K562 (cell line): Measurements from ENCODE around the gene THAP12. TPM values are rescaled to one million over a fixed set of nuclear protein-coding genes. Genes with fewer than 3 reads are reported as not detected.

Source experiments
- BCL6 ChIP-seq: fragments of 250-450 bp; sonication (Bioruptor Pico); IDR thresholded peaks from 2 replicates; pipeline ENCODE4 v1.4.0; 2020
- CCNT2 ChIP-seq: IDR thresholded peaks from 2 replicates; pipeline ENCODE4 v1.6.1; 2011; ENCODE audit warnings: borderline replicate concordance, low read depth, mild to moderate bottlenecking, moderate library complexity, mixed read lengths, low read length; ENCODE audit not compliant: insufficient read length; ENCODE audit errors: extremely low read depth
- FOXP1 ChIP-seq: sonication (generic); formaldehyde crosslinking; IDR thresholded peaks from 2 replicates; pipeline ENCODE4 v1.8.0; 2022; ENCODE audit warnings: mild to moderate bottlenecking, missing genetic modification reagents
- HINFP ChIP-seq: fragments of 450-650 bp; conservative IDR thresholded peaks from 2 replicates; pipeline ENCODE4 v1.6.1; 2016; ENCODE audit warnings: missing genetic modification characterization, low read depth, mild to moderate bottlenecking, control low read depth, missing compliant biosample characterization
- MEF2D ChIP-seq: conservative IDR thresholded peaks from 2 replicates; pipeline ENCODE4 v1.6.1; 2016; ENCODE audit warnings: low read depth, missing genetic modification characterization, missing compliant biosample characterization
- SMAD4 ChIP-seq: fragments of 250-450 bp; sonication (Bioruptor Pico); conservative IDR thresholded peaks from 2 replicates; pipeline ENCODE4 v1.8.0; 2021; ENCODE audit warnings: inconsistent platforms, mild to moderate bottlenecking, moderate library complexity
- TFAP4 ChIP-seq: sonication (generic); formaldehyde crosslinking; IDR thresholded peaks from 2 replicates; pipeline ENCODE4 v1.8.0; 2022; ENCODE audit warnings: missing genetic modification reagents, mild to moderate bottlenecking, moderate library complexity, borderline replicate concordance
- VEZF1 ChIP-seq: fragments of 200-800 bp; sonication (Bioruptor generic); IDR thresholded peaks from 2 replicates; pipeline ENCODE4 v1.6.1; 2017; ENCODE audit warnings: missing genetic modification characterization, missing compliant biosample characterization
- ZNF639 ChIP-seq, 2 experiments: fragments of 200-800 bp in 1 of 2; sonication (Bioruptor generic) in 1 of 2; sonication (generic) in 1 of 2; formaldehyde crosslinking in 1 of 2; IDR thresholded peaks in 1 of 2; conservative IDR thresholded peaks in 1 of 2; 2 replicates each; pipeline versions ENCODE4 v1.5.0 to v1.6.1; 2016 to 2020; ENCODE audit warnings: missing compliant biosample characterization in 1 of 2, missing genetic modification characterization in 1 of 2, missing genetic modification reagents in 1 of 2
- ZNF699 ChIP-seq: fragments of 250-450 bp; sonication (Bioruptor Pico); IDR thresholded peaks from 2 replicates; pipeline ENCODE4 v1.8.0; 2021; ENCODE audit warnings: mild to moderate bottlenecking, moderate library complexity; ENCODE audit not compliant: insufficient replicate concordance
- polyA plus RNA-seq, 8 experiments: library from polyadenylated mRNA; depleted of rRNA in 4 of 8; stranded (reverse) in 5 of 8; unstranded in 3 of 8; fragments of >200 nt; fragmentation: Nextera tagmentation in 2 of 8; fragmentation: Illumina TruSeq in 1 of 8; extraction: Ambion mirVana in 2 of 8; extraction: Trizol in 1 of 8; gene quantifications; 2 replicates each; pipeline versions ENCODE4 v1.2.1 to v1.2.3, GENCODE V29; 2011 to 2014; ENCODE audit warnings: inconsistent platforms in 1 of 8, missing spikeins in 1 of 8
- total RNA-seq, 7 experiments: library from RNA; depleted of rRNA in 6 of 7; stranded (reverse); fragments of >200 nt in 6 of 7; fragmentation: Illumina TruSeq in 2 of 7; extraction: Trizol in 2 of 7; gene quantifications; 2 replicates each; pipeline versions ENCODE4 v1.2.1 to v1.2.3, GENCODE V29; 2011 to 2021; ENCODE audit warnings: low replicate concordance in 1 of 7
- TF ChIP-seq, protein P1 (sequence below): IDR thresholded peaks from 2 replicates; pipeline ENCODE4 v1.6.1; 2011; ENCODE audit warnings: borderline replicate concordance, low read depth, mild to moderate bottlenecking, moderate library complexity, low read length; ENCODE audit not compliant: insufficient read depth, poor library complexity, severe bottlenecking
- TF ChIP-seq, protein P2 (sequence below): sonication (generic); formaldehyde crosslinking; IDR thresholded peaks from 2 replicates; pipeline ENCODE4 v1.4.0; 2020; ENCODE audit warnings: mild to moderate bottlenecking, missing genetic modification reagents

The THAP12 gene
- total and polyA plus RNA-seq, 9 of the 15 experiments (the other 6 are each of a cell fraction or from before 2014, with no cell fraction given): 28.1 to 103 (median 57.8) TPM

DNA sequence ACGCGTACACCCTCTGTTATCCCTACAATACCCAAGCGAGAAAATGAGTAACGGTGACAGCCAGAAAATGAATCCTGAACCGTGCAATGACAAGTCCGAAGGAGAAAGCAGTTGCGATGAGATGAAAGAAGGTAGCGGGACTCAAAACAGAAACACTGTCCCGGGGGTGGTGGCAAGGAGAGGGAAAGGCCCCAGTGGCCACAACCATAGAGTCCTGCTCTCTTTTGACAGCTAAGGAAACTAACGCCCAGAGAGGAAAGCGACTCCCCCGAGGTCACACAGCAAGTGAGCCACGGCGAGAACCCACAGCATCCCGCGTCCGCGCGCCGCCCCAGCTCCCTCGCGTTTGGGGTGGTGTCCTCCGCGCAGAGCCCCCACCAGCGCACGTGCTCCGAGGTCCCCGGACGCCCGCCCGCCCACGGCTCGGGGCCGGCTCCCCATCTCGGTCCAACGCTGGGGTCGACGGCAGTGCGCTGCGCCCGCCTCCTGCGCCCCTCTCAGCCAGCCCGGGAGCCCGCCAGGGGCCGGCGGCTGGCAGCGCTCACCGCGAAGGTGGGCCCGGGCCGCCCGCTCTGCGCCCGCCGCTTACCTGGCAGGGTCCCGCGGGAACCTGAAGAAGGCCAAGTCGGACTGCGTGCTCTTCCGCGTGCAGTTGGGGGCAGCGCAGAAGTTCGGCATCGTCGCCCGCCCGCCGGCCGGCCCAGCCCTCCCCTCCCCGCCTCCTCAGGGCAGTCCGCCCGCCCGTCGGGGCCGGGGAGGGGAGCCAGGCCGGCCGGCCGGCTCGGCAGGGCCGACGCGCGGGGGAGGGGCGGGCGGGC is 564 bp downstream of the THAP12 start (continued):
- TF ChIP-seq, protein P1, sequence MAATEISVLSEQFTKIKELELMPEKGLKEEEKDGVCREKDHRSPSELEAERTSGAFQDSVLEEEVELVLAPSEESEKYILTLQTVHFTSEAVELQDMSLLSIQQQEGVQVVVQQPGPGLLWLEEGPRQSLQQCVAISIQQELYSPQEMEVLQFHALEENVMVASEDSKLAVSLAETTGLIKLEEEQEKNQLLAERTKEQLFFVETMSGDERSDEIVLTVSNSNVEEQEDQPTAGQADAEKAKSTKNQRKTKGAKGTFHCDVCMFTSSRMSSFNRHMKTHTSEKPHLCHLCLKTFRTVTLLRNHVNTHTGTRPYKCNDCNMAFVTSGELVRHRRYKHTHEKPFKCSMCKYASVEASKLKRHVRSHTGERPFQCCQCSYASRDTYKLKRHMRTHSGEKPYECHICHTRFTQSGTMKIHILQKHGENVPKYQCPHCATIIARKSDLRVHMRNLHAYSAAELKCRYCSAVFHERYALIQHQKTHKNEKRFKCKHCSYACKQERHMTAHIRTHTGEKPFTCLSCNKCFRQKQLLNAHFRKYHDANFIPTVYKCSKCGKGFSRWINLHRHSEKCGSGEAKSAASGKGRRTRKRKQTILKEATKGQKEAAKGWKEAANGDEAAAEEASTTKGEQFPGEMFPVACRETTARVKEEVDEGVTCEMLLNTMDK: no peak
- TF ChIP-seq MEF2D (tag): no peak
- TF ChIP-seq BCL6 (CRISPR knock-in tag): no peak
- no peak for TF ChIP-seq ZNF699 (CRISPR knock-in tag)
- TF ChIP-seq HINFP (tag): no peak
- no peak for TF ChIP-seq FOXP1
- TF ChIP-seq, protein P2, sequence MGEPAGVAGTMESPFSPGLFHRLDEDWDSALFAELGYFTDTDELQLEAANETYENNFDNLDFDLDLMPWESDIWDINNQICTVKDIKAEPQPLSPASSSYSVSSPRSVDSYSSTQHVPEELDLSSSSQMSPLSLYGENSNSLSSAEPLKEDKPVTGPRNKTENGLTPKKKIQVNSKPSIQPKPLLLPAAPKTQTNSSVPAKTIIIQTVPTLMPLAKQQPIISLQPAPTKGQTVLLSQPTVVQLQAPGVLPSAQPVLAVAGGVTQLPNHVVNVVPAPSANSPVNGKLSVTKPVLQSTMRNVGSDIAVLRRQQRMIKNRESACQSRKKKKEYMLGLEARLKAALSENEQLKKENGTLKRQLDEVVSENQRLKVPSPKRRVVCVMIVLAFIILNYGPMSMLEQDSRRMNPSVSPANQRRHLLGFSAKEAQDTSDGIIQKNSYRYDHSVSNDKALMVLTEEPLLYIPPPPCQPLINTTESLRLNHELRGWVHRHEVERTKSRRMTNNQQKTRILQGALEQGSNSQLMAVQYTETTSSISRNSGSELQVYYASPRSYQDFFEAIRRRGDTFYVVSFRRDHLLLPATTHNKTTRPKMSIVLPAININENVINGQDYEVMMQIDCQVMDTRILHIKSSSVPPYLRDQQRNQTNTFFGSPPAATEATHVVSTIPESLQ (CRISPR knock-in tag): no peak
- TF ChIP-seq SMAD4 (CRISPR knock-in tag): no peak
- no peak for TF ChIP-seq ZNF639 (CRISPR knock-in tag; conservative IDR thresholded peaks at IDR 0.05 in 1 of 2, IDR thresholded peaks at IDR 0.05 in 1 of 2)
- 0 out of 2 replicates have a peak, but pooled peaks have one; percentile 14 for TF ChIP-seq TFAP4 (CRISPR knock-in tag)
- TF ChIP-seq VEZF1 (CRISPR knock-in tag): no peak
- no peak for TF ChIP-seq CCNT2
